Measurements from ENCODE around the gene TNNI2.
A peak's percentile ranks its signal among the peaks of the same experiment; 100 is the strongest.

TNNI2 gene

DNA sequence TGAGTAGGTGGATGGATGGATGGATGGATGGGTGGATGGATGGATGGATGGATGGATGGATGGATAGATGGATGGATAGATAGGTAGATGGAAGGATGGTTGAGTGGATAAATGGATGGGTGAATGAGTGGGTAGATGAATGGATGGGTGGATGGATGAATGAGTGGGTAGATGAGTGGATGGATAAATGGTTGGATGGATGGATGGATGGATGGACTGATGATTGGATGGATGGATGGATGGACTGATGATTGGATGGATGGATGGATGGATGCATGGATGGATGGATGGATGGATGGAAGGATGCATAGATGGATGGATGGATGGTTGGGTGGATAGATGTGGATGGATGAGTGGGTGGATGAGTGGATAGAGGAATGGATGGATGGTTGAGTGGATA lies 17.2 kb upstream of the TNNI2 start:
- DNase-seq (ENCODE audit: low read depth), result no peak

DNA sequence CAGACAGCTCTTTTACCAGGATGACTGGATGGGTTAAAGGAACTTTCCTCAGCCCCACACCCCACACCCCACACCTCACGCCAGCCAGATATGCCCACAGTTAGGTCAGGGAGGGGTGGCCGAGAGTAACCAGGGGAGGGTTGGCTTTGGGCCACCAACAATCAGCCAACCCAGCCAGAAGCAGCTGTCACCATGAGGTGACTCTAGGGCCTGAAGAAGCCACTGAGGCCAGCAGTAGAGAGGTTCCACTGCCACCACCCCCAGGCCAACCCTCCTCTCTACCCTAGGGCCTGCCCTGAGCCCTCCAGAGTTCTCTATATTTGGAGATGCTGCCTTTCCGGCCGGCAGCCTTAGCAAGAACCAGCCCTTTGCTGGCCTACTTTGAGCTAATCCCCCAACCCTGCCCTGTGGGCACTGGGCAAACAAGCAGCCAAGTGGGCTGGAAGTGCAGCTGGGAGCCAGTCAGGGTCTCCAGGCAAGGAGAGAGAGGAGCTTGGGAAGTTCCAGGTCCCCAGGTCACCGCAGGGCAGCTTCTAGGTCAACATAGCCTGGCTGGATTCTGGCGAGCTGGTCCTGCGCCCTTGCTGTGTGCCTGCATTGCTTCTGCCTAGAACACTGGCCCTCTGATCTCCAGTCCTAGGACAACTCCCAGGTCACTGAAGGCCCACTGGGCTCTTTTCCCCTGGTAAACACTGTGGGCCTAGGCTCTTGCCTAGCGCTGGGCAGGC lies 16.0 kb upstream of the TNNI2 start:
- no peak for DNase-seq (ENCODE audit: low read depth)

GRCh38 chr11:1823376-1824220 lies 15.2 kb upstream of the TNNI2 start:
- DNase-seq (ENCODE audit: low read depth), result no peak

GRCh38 chr11:1824221-1825038 lies 14.4 kb upstream of the TNNI2 start:
- no peak for DNase-seq (ENCODE audit: low read depth)

DNA sequence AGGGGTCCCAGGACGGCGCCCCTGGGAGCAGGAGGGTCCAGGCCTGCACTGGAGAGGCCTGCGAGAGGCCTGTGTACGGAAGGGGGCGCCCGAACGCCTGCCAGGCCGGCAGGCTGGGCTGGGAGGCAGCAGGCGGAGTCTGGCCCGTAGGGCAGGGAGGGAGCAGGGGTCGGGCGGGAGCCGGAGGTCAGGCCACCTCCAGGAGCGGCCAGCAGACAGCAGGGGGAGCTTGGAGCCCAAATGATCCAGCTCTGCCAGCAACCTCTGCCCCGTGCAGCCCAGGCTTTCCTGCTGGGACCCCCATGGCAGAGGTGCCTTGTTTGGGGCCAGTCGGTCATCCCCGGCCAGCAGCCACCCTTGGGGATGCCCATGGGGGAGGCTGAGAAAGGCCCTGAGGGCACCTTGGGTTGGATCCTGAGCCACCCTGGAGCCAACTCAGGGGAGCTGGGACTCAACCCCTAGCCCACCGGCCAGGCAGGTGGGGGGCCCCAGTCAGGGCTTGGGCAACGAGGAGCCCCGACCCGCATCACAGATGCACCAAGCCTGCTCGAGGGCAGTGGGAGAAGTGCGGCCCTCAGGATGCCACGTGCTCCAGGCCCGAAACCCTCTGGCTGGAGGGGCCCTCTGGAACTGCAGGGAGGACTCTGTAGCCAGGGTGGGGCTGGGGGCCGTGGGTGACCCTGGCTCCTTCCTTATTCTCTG lies 13.6 kb upstream of the TNNI2 start:
- DNase-seq (ENCODE audit: low read depth), result no peak

- no peak for DNase-seq (ENCODE audit: low read depth)
Measured at GRCh38 chr11:1825785-1826451, 12.9 kb upstream of the TNNI2 start.

DNA sequence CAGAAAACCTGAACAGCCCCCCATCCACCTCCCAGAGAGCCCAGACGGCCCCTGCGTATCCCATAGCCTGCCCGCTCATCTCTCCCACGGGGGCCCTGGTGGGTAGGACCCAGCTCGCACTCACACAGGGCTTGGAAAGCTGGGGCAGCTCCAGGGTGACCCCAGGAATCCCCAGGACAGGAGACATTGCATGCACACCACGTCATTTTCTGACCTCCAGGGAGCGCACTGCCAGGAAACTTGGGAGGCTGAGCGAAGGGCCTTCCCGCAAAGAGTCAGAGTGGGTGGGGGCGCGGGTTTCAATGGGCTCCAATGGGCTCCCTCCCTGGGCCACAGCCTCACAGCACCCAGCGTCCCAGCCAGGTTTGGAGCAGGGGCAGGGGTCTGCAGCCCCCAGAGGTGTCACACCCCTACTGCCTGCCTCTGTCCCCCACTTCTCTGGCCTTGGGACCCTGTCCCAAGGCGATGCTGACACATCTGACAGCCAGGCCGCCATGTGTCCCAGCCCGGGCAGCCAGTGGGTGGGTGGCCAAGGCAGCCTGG lies 12.2 kb upstream of the TNNI2 start:
- DNase-seq (ENCODE audit: low read depth), result no peak

- no peak for DNase-seq (ENCODE audit: low read depth)
Measured at GRCh38 chr11:1827095-1827813, 11.5 kb upstream of the TNNI2 start.

GRCh38 chr11:1827931-1828330 lies 10.8 kb upstream of the TNNI2 start:
- no peak for DNase-seq (ENCODE audit: low read depth)

DNA sequence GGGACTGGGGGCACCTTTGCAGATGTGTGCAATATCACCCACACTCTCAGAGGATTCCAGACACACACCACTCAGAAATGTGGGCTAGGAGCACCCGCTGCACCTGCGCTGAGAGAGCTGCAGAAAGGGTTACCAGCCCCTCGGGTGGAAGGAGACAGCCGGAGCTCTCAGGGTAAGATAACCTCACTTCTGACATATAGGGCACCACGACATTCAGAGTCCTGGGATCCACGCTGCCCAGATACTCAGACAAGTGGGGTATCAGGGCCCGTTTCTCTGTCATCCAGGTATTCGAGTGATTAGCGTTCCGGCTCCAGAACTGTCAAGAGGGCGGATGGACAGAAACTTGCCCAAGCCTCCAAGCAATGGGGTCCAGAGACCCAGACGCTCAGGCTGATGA lies 10.2 kb upstream of the TNNI2 start:
- no peak for DNase-seq (ENCODE audit: low read depth)

- no peak for DNase-seq (ENCODE audit: low read depth)
Measured at GRCh38 chr11:1829039-1829820, 9.6 kb upstream of the TNNI2 start.

- DNase-seq (ENCODE audit: low read depth), result no peak
Measured at GRCh38 chr11:1830004-1830321, 8.8 kb upstream of the TNNI2 start.

DNA sequence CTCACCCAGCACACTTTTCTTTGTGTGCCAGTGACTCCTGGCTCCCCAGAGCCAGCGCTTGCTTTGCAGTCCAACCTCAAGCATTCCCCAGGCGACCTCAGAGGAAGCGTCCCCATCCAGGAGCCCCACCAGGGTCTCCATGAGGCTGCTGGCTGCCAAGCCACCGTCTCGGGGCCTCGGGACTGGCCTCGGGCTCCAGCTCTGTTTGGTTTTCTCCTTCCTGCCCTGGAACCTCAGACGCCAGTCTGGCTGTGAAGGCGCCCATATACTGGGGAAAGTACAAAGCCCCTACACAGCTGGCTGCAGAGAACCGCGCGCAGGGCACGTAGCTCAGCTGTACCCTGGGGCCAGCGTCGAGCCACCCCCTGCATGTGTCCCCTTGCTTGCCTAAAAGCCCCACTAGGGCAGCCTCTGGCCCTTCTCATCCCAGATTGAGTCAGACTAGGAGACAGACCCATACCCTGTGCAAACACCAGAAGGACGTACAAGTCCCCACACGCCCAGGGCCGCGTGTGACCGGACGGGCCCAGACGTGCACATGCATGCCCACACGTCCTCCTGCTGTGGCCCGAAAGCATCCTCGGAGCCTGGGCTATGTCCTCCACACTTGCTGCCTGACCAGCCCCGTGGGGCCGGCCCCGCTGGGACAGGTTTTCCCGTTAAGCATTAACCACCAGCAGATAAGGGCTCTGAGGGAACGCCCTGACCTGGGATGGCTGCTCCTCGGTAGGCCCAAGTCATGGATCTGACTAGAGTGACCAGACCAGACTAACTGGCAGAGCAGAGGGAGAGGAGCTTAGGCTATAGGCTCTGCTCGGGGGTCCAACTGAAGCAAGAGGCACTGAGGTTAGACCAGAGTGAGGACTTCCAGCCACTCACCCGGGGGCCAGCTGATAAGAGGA lies 8.2 kb upstream of the TNNI2 start:
- no peak for DNase-seq (ENCODE audit: low read depth)

GRCh38 chr11:1831338-1832210 lies 7.2 kb upstream of the TNNI2 start:
- DNase-seq (ENCODE audit: low read depth), result no peak

DNA sequence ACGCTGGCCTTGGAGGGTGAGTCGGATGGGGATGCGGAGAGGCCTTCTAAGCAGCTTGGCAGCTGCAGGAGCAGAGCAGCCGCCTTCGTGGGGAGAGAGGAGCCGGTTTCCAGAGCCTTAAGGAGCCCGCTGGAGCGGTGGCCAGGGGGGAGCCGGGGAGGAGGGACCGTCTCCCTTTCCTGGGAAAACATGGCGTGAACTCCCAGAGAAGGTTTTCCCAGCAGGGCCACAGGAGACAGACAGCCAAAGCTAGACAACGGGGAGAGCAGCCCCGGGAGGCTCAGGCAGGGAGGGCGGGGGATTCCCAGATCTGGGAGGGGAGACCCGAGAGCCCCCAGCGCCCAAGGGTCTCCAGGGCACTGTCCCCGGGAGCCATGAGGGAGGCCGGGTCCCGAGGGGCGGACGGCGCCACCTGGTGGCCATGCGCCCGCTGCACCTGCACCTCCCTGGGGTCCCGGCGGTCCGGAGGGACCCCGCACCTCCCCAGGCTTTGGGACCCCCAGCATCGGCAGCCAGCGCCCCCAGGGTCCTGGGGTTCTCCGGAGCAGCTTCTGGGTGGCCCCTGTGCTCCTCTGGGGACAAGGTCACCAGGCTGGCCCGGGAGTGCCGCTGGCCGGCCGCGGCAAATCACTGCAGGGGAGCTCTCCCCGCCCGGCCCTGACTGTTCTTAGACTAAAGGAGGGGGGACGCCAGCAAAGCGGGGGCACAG lies 6.4 kb upstream of the TNNI2 start:
- peak; percentile 66 for DNase-seq (ENCODE audit: low read depth)

DNA sequence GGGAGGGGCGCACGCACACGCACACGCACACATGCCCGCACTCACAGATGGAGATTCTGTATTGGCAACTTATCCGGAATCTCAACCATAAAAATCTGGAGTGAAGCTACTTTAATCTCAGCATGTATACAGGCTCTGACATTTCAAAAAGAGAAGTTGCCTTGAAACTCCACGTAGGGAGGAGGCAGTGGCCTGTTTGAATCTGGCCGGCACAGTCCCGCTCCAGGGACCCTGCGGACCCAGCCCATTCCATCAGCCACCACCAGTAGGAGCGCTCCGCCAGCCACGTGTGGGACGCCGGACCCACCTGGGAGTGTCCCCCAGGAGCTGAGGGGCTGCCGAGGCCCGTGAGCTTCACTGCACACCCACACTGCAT lies 5.9 kb upstream of the TNNI2 start:
- DNase-seq (ENCODE audit: low read depth), result no peak

DNA sequence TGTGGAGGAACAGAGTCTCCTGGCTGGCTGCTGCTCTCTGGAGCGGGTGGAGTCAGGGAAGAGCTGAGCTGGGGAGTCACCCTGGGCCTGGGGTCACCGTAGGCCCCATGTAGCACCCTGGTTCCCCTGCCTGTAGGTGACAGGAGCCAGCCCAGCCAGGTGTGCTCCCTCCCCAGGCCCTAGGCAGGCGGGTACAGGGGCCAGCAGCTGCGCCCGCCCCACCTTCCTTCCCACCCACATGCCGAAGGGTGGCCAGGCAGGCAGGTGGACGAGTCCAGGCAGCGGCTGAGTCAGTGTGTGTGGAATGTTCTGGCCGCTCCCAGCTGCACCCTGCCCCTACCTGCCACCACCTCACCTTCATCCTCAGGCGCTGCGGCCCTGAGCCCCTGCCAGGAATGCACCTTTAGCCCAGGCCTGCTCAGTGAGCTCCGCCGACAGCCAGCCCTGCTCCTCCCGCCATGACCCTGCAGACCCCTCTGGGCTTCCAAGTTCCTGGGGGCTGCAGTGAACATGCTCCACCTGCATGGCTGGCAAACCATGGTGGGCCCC lies 4.6 kb upstream of the TNNI2 start:
- DNase-seq (ENCODE audit: low read depth), result no peak

Data from stimulated activated CD8-positive, alpha-beta memory T cell treated with anti-CD3 and anti-CD28 coated beads, Interleukin-15, amount 100 ng/mL, for 24 hours (primary cell).